HG02852 (cell line): ENCODE data around the gene MRPL9.
"Not testable (repeated sequence)": the region's sequence is repeated elsewhere in the genome, so short reads cannot be mapped to it uniquely, and the experiment has no call there.

ENCODE experiments used
- ATAC-seq: cut with Tn5 transposase; IDR thresholded peaks from one replicate; pipeline ENCODE4 v1.9.1; 2021; ENCODE audit warnings: mild to moderate bottlenecking, moderate library complexity; ENCODE audit not compliant: unreplicated experiment

The MRPL9 gene

GRCh38 chr1:151737026-151737425 is 26.3 kb downstream of the MRPL9 start:
- ATAC-seq: no peak

- ATAC-seq: not testable (repeated sequence)
Measured at GRCh38 chr1:151733995-151734394, 29.3 kb downstream of the MRPL9 start.

- ATAC-seq: no peak
Measured at GRCh38 chr1:151733126-151733525, 30.2 kb downstream of the MRPL9 start.

GRCh38 chr1:151729966-151730291 is 33.4 kb downstream of the MRPL9 start:
- no peak for ATAC-seq

GRCh38 chr1:151729157-151729965 is 33.9 kb downstream of the MRPL9 start:
- no peak for ATAC-seq

GRCh38 chr1:151728151-151729054 is 34.9 kb downstream of the MRPL9 start:
- no peak for ATAC-seq

- no peak for ATAC-seq
Measured at GRCh38 chr1:151723726-151724370, 39.4 kb downstream of the MRPL9 start.

- no peak for ATAC-seq
Measured at GRCh38 chr1:151721788-151722510, 41.3 kb downstream of the MRPL9 start.

GRCh38 chr1:151720974-151721787 is 42.1 kb downstream of the MRPL9 start, which contains the start of gene RIIAD1:
Gene RIIAD1 (plus strand): TSS chr1:151721522. CDS start chr1:151721537, 15 bp downstream.
- no peak for ATAC-seq

GRCh38 chr1:151720554-151720953 is 42.7 kb downstream of the MRPL9 start:
- no peak for ATAC-seq

- no peak for ATAC-seq
Measured at GRCh38 chr1:151720125-151720524, 43.2 kb downstream of the MRPL9 start.

- ATAC-seq: no peak
Measured at GRCh38 chr1:151718666-151719065, 44.6 kb downstream of the MRPL9 start.

- no peak for ATAC-seq
Measured at GRCh38 chr1:151718011-151718431, 45.3 kb downstream of the MRPL9 start.

GRCh38 chr1:151716771-151717631 is 46.3 kb downstream of the MRPL9 start, which contains the start of gene CELF3:
Gene CELF3 (minus strand): TSS chr1:151716803. CDS start chr1:151716020, 783 bp downstream.
- ATAC-seq: no peak

- ATAC-seq: no peak
Measured at GRCh38 chr1:151716405-151716762, 46.9 kb downstream of the MRPL9 start.

GRCh38 chr1:151715726-151716404 is 47.4 kb downstream of the MRPL9 start:
- no peak for ATAC-seq

GRCh38 chr1:151714820-151715725 is 48.2 kb downstream of the MRPL9 start:
- no peak for ATAC-seq
